HL-60/S4 treated with retinoic acid at 250 ng/mL for 4 days and 3 days (cell line): ENCODE results near the gene PPT2.
"Not testable (repeated sequence)": the region's sequence is repeated elsewhere in the genome, so short reads cannot be mapped to it uniquely, and the experiment has no call there.

ENCODE experiments used
- in situ Hi-C: fragments of 300-500 bp; cut with MboI; formaldehyde crosslinking; loops from 2 replicates; pipeline ENCODE4 v1.7.0; 2022; ENCODE audit warnings: low sequenced_read_pairs

PPT2 gene

GRCh38 chr6:32188381-32189068 is 34.6 kb downstream of the PPT2 start:
- in situ Hi-C loops = no loop called here

DNA sequence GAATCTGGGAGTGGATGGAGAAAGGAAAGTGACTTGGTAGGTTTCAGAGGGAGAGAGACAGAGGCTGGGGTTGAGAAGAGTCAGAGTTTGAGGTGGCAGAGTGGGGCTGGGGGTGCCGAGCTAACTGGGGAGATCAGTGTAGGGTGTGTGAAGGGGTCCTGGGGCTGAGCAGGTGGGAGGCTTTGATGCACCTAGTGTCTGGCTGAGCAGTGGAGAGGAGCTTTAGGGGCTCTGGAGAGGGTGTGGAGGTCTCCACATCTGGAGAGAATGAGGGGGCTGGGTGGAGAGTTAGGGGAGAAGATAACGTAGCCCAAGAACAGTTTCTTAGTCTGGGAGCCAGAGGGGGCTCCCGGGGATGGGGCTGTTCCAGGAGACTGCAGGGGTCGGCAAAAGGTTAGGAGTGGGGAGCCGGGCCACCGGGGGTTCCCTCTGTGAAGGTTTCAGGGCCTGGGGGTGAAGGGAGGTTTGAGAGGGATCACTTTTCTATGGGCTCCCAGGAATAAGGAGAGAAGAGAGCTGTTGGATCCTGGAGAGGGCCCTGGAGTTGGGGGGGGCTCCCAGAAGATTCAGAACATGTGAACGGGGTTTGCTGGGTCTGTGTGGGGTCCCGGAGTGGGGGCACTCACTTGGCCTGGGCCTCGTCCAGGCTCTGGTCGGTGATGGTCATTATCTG is 35.3 kb downstream of the PPT2 start:
- in situ Hi-C loops = no loop called here

GRCh38 chr6:32189742-32190053 is 35.8 kb downstream of the PPT2 start:
- in situ Hi-C loops = no loop called here

DNA sequence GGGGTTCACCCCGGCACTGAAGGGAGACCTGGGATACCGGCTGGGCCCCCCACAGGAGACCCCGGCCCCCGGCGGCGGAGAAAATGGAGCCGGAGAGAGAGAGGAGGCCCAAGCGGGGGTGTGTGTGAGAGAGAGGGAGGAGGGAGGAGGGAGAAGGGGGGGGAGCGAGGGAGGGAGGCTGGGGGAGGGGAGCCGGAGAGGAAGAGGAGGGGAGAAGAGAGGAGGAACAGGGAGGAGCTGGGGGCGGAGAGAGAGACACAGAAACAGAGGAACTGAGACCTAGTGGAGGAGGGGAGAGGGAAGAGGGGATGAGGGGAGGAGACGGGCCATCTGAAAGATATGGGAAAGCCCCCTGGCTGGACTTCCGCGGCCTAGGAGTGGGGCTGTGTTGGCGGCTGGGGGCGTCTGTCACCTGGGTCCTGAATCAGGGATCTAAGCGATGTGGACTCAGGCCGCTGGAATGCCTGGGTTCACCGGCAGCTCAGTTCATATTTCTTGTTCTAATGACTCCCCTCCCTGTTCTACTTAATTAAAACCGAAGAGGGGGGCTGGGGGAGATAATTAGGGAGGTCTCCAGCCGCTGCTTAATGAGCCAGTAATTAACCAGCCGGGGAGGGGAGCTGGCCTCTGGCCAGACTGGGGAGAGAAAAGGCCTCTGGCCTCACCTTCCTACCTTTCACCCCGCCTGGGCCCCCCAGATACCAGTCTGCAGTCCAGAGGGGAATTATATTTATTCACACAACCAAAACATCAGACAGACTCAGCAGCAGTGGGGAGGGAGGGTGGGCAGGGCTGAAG is 36.3 kb downstream of the PPT2 start, which contains the start of gene PBX2:
Gene PBX2, minus strand, starts transcription at position 149 of the 798 bp plus-strand sequence. CDS start 287 bp downstream, outside the sequence.
- in situ Hi-C loops = no loop called here

DNA sequence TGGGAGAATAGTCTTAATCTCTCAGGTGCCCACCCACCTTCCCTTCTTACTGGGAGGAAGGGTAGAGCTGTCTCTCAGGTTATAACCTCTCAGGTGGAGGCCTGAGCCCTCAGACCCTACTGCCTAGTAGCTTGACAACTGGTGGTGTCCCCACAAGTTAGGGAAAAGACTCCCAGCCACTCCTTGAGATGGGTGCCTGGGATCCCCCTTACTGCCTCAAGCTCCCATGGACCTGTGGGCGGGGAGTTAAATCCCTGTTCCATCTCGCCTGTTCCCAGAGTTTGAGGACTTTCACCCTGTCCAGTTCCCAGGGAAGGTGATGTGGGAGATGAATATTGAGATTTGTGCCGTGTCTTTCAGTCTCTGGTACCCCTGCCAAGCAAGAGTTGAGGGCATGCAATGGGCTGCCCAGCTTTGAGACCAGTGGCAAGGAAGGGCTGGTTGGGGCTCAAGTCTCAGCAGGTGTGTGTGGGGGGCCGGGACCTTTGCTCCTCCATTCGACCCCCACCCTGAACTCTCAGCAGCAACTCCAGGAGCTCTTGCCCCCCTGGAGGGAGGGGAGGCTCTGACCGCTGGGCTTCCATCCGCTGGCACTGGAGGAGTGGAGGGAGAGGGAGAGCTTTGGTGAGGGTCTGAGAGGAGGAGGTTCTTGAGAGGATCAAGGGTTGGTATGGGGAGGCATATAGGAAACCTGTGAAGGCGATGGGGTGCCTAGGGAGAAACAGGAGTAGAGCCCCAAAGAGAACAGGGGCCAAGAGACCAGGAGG is 37.2 kb downstream of the PPT2 start:
- in situ Hi-C loops = no loop called here

DNA sequence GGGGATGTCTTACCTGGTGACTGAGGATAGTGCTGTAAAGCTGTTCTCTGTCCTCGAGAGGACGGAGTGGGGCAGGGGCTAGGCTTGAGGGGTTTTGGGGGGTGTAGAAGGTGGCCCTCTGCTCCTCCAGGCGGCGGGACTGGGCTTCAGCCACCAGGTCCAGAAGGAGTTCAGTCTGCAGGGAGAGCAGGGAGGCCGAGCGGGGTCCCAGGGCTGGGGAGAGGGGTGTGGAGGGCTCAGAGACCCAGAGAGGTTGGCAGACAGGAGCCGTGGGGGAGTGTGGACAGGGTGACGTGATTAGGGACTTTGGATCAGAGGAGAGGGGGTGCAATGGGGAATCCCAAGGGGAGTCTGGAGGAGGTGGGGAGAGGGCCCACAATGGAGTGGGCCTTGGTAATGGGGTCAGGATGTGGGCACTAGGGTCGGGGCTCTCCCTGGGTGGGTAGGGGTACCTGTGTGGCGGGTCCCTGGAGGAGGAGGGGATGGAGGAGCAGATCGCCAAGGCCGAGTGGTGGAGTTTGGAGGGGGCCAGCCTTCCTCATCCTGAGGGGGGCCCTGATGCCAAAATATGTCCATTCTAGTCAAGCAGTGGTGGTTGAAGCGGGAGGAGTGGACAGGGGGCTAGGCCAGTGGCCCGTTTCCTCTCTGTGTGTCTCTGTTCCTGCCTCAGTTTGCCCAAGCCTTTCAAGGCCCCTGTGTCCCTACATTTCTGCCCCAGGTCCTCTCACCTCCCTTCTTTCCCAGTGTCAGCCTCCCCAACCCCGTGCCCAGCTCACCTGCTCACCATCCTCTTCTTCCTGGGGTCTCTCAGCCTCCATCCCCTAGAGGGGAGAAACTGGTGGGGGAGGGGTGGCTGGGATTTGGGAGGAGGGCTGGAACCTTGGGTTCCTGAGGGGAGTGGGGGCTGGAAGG is 38.0 kb downstream of the PPT2 start:
- in situ Hi-C loops = no loop called here

DNA sequence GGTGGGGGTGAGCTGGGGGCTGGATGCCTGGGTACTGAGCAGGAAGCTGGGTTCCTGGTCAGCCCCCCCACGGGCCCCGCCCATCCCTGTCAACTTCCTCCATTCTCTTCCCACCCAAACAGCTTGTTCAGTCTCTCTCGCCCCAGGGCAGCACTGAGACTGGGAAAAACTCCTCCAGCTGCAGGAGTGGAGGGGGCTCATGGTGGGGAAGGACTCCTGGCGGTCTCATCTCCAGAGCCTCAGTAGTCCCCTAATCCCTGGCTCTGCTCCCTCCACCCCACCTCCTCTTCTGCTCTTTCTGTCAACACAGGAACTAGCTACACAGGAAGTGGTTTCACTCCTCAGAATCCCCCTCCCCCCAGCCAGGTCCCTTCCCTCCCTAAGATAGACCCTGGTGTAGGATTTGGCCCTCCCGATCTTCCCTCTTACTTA is 38.7 kb downstream of the PPT2 start, which contains the start of gene GPSM3:
Gene GPSM3, minus strand, starts transcription at position 36 of the 432 bp plus-strand sequence. CDS start 130 bp downstream, outside the sequence.
- in situ Hi-C loops = no loop called here

- in situ Hi-C loops = not testable (repeated sequence)
Observed at GRCh38 chr6:32193096-32193495, 39.2 kb downstream of the PPT2 start.

GRCh38 chr6:32194388-32194787 is 40.4 kb downstream of the PPT2 start:
- in situ Hi-C loops = no loop called here

- in situ Hi-C loops = no loop called here
Observed at GRCh38 chr6:32194825-32195651, 41.1 kb downstream of the PPT2 start.

DNA sequence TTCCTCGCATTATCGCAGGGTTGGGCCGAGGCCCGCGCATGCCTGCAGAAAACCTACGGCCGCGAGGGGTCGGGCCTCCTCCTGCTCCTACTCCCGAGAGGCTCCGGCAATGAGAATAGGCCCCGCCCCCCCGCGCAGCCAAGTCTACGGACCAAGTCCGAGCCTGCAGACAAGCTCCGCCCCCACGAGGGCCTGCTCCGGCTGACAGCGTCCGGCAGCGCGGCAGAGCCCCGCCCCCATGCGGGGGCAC is 41.6 kb downstream of the PPT2 start:
- in situ Hi-C loops = no loop called here

GRCh38 chr6:32195902-32196681 is 42.2 kb downstream of the PPT2 start:
- in situ Hi-C loops = no loop called here

- in situ Hi-C loops = no loop called here
Observed at GRCh38 chr6:32196682-32197616, 43.0 kb downstream of the PPT2 start.

DNA sequence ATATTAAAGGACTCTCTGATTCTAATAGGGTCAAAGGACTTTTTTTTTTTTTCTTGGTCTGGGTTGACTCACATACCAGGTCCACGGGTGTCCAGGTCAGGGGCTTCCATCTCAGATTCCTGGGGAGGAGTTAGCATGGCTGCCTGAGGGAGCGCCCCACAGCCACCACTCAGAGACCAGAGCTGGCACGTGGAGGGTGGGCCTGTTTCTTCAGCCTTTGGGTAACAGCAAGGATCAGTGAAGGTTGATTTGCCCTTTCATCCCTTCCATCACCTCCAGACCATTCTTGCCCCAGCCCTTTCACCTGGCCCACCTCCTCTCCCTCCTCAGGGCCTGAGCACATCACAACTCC is 44.4 kb downstream of the PPT2 start:
- in situ Hi-C loops = no loop called here

DNA sequence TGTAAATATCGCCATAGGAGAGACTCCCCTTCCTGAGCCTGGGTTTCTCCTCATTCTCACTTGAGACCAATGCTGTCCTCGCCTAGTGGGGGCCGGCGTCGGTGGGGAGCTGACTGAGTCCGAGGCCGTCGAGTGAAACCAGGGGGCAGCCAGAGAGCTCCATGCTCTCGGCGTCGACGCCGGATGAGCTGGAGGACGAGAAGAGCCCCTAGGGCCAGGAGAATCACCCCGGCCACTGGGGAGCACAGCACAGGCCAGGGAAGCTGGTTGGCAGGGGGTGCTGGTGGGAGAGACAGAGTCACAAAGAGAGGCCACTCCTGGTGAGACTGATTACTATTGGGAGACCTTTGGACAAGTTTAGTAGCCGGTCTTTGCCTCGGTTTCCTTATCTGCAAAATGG is 44.9 kb downstream of the PPT2 start:
- in situ Hi-C loops = no loop called here

- in situ Hi-C loops = no loop called here
Observed at GRCh38 chr6:32200711-32201475, 47.0 kb downstream of the PPT2 start.

GRCh38 chr6:32202186-32202585 is 48.2 kb downstream of the PPT2 start:
- in situ Hi-C loops = no loop called here
